ENCODE results near the gene FOXP2. TPM values are rescaled to one million over a fixed set of nuclear protein-coding genes. Genes with fewer than 3 reads are reported as not detected.

FOXP2 gene
- total RNA-seq, 1 experiment from 2014 or later: not detected

- ChIA-PET CTCF (interaction anchor here (0.7 kb wide), 1 partner anchor 41 kb away, joined by 6 read pairs; no protein-coding TSS in a partner anchor), POLR2A (no interaction called here)
- Histone ChIP-seq H3K27me3 (replicated peaks; ENCODE audit: control insufficient read depth, insufficient read depth, low read length) (no peaks in the 10 kb centered on the region; the same call in 1 of the 2 replicates), H3K9me3 (no peaks in the 10 kb centered on the region), H3K36me3 (ENCODE audit: control insufficient read depth, insufficient read depth, low read length) (no peaks in the 10 kb centered on the region), H3K4me1 (no peaks in the 10 kb centered on the region), H3K4me3 (ENCODE audit: low read depth, low read length) (no peak overlapping the region)
- intact Hi-C loops (cut with micrococcal nuclease; ENCODE audit: unreplicated experiment): no loop called here
- Mint-ChIP-seq H3K36me3 (ENCODE audit: insufficient read depth, unreplicated experiment) (no peaks in the 10 kb centered on the region), H3K4me3 (ENCODE audit: unreplicated experiment) (no peak overlapping the region), H3K4me1 (ENCODE audit: low read depth, unreplicated experiment) (no peaks in the 10 kb centered on the region), H3K27ac (ENCODE audit: unreplicated experiment) (no peak overlapping the region), H3K27me3 (ENCODE audit: insufficient read depth, unreplicated experiment) (peaks cover 25% of the 10 kb centered on the region), H3K9me3 (ENCODE audit: unreplicated experiment) (no peaks in the 10 kb centered on the region)
- no TSS peak for BruUV-seq (replicated peaks)
- no peak for DNase-seq
- no peak for TF ChIP-seq CTCF (IDR thresholded peaks at IDR 0.05; ENCODE audit: insufficient read depth in 1 of 2, low read depth in 1 of 2, low read length in 1 of 2, severe bottlenecking in 1 of 2, unreplicated experiment in 1 of 2)
These were observed 296.6 kb downstream of the FOXP2 start for GRCh38 chr7:114711241-114711640.

GRCh38 chr7:114715907-114716306 is 301.3 kb downstream of the FOXP2 start:
- Mint-ChIP-seq H3K27ac (ENCODE audit: unreplicated experiment) (no peak overlapping the region), H3K9me3 (ENCODE audit: unreplicated experiment) (no peaks in the 10 kb centered on the region), H3K4me1 (ENCODE audit: low read depth, unreplicated experiment) (no peaks in the 10 kb centered on the region), H3K4me3 (ENCODE audit: unreplicated experiment) (no peak overlapping the region), H3K27me3 (ENCODE audit: insufficient read depth, unreplicated experiment) (peaks cover 13% of the 10 kb centered on the region), H3K36me3 (ENCODE audit: insufficient read depth, unreplicated experiment) (no peaks in the 10 kb centered on the region)
- Histone ChIP-seq H3K4me1 (no peaks in the 10 kb centered on the region), H3K36me3 (ENCODE audit: control insufficient read depth, insufficient read depth, low read length) (no peaks in the 10 kb centered on the region), H3K9me3 (no peaks in the 10 kb centered on the region), H3K4me3 (ENCODE audit: low read depth, low read length) (no peak overlapping the region), H3K27me3 (replicated peaks; ENCODE audit: control insufficient read depth, insufficient read depth, low read length) (no peaks in the 10 kb centered on the region)
- no TSS peak for BruUV-seq (replicated peaks)
- intact Hi-C loops (cut with micrococcal nuclease; ENCODE audit: unreplicated experiment): no loop called here
- DNase-seq: no peak
- TF ChIP-seq CTCF (IDR thresholded peaks at IDR 0.05; ENCODE audit: insufficient read depth in 1 of 2, low read depth in 1 of 2, low read length in 1 of 2, severe bottlenecking in 1 of 2, unreplicated experiment in 1 of 2): no peak
- POLR2A ChIA-PET: no interaction called here
- CTCF ChIA-PET: no interaction called here

GRCh38 chr7:114718861-114719260 is 304.2 kb downstream of the FOXP2 start:
- no peaks in the 10 kb centered on the region for H3K9me3 Mint-ChIP-seq (ENCODE audit: unreplicated experiment)
- intact Hi-C loops (cut with micrococcal nuclease; ENCODE audit: unreplicated experiment): no loop called here
- H3K36me3 Mint-ChIP-seq (ENCODE audit: insufficient read depth, unreplicated experiment): no peaks in the 10 kb centered on the region
- no peaks in the 10 kb centered on the region for H3K4me1 ChIP-seq
- no peaks in the 10 kb centered on the region for H3K27me3 ChIP-seq (replicated peaks; ENCODE audit: control insufficient read depth, insufficient read depth, low read length)
- H3K4me3 ChIP-seq (ENCODE audit: low read depth, low read length): no peak overlapping the region
- no peaks in the 10 kb centered on the region for H3K4me1 Mint-ChIP-seq (ENCODE audit: low read depth, unreplicated experiment)
- H3K4me3 Mint-ChIP-seq (ENCODE audit: unreplicated experiment): no peak overlapping the region
- CTCF ChIA-PET: no interaction called here
- H3K27ac Mint-ChIP-seq (ENCODE audit: unreplicated experiment): no peak overlapping the region
- H3K9me3 ChIP-seq: no peaks in the 10 kb centered on the region
- no peaks in the 10 kb centered on the region for H3K36me3 ChIP-seq (ENCODE audit: control insufficient read depth, insufficient read depth, low read length)
- TF ChIP-seq CTCF (IDR thresholded peaks at IDR 0.05; ENCODE audit: insufficient read depth in 1 of 2, low read depth in 1 of 2, low read length in 1 of 2, severe bottlenecking in 1 of 2, unreplicated experiment in 1 of 2): no peak
- peaks cover 5% of the 10 kb centered on the region for H3K27me3 Mint-ChIP-seq (ENCODE audit: insufficient read depth, unreplicated experiment)
- POLR2A ChIA-PET: no interaction called here
- no TSS peak for BruUV-seq (replicated peaks)
- DNase-seq: no peak

Measured in Caco-2 (cell line).